OCI-LY1 (cell line): Measurements from ENCODE around the gene EYA3.

Experiments
- H2AFZ ChIP-seq: fragments of 200-600 bp; sonication (generic), shearing (Covaris generic); 2 replicates; pipeline ENCODE4 v1.6.0; 2014; ENCODE audit warnings: antibody characterized with exemption, mild to moderate bottlenecking, low read length
- H3F3A ChIP-seq: fragments of 200-600 bp; sonication (generic), shearing (Covaris generic); 2 replicates; pipeline ENCODE4 v1.6.0; 2014; ENCODE audit warnings: mild to moderate bottlenecking, antibody characterized with exemption, low read length, moderate library complexity; ENCODE audit not compliant: insufficient read depth
- H3K27ac ChIP-seq: fragments of 200-600 bp; sonication (generic); 2 replicates; pipeline ENCODE4 v1.5.1; 2014; ENCODE audit warnings: low read length, mixed run types, mild to moderate bottlenecking, low read depth; ENCODE audit not compliant: poor library complexity, severe bottlenecking
- H3K27me3 ChIP-seq: fragments of 200-600 bp; sonication (generic); 2 replicates; pipeline ENCODE4 v1.6.0; 2014; ENCODE audit warnings: antibody characterized with exemption, mild to moderate bottlenecking, low read length, moderate library complexity; ENCODE audit not compliant: insufficient read depth
- H3K36me3 ChIP-seq: fragments of 200-600 bp; sonication (generic); 2 replicates; pipeline ENCODE4 v1.6.1; 2014; ENCODE audit warnings: mild to moderate bottlenecking, antibody characterized with exemption, low read length, moderate library complexity, mixed read lengths; ENCODE audit not compliant: insufficient read depth
- H3K4me1 ChIP-seq: fragments of 200-600 bp; sonication (generic); 2 replicates; pipeline ENCODE4 v1.5.1; 2014; ENCODE audit warnings: mild to moderate bottlenecking, low read length, moderate library complexity; ENCODE audit not compliant: insufficient read depth, severe bottlenecking
- H3K4me2 ChIP-seq: fragments of 200-600 bp; sonication (generic), shearing (Covaris generic); 2 replicates; pipeline ENCODE4 v1.6.1; 2014; ENCODE audit warnings: low read length
- H3K4me3 ChIP-seq: fragments of 200-600 bp; sonication (generic); 2 replicates; pipeline ENCODE4 v1.5.1; 2014; ENCODE audit warnings: low read length, low read depth, mild to moderate bottlenecking, mixed read lengths; ENCODE audit not compliant: poor library complexity, severe bottlenecking
- H3K79me2 ChIP-seq: fragments of 200-600 bp; shearing (Covaris generic); 2 replicates; pipeline ENCODE4 v1.6.1; 2016; ENCODE audit warnings: mixed run types, low read length, mixed read lengths; ENCODE audit not compliant: insufficient read depth
- H3K9ac ChIP-seq: fragments of 200-600 bp; sonication (generic), shearing (Covaris generic); 2 replicates; pipeline ENCODE4 v1.6.1; 2014; ENCODE audit warnings: mild to moderate bottlenecking, low read length, mixed read lengths
- H3K9me2 ChIP-seq: fragments of 200-600 bp; sonication (generic), shearing (Covaris generic); 2 replicates; pipeline ENCODE4 v1.6.1; 2014; ENCODE audit warnings: low read depth, mild to moderate bottlenecking, low read length, mixed read lengths
- H3K9me3 ChIP-seq: fragments of 200-600 bp; shearing (Covaris generic); 2 replicates; pipeline ENCODE4 v1.6.1; 2014; ENCODE audit warnings: low read length, mixed read lengths
- H4K20me1 ChIP-seq: fragments of 200-600 bp; sonication (generic), shearing (Covaris generic); 2 replicates; pipeline ENCODE4 v1.6.0; 2016; ENCODE audit warnings: mild to moderate bottlenecking, low read length; ENCODE audit not compliant: insufficient read depth
- EZH2 ChIP-seq: fragments of 200-600 bp; sonication (generic), shearing (Covaris generic); IDR thresholded peaks from 2 replicates; pipeline ENCODE4 v1.8.0; 2017; ENCODE audit warnings: borderline replicate concordance, mixed run types, mild to moderate bottlenecking, antibody characterized with exemption, low read length, moderate library complexity, mixed read lengths
- TF ChIP-seq, protein P1 (sequence below): fragments of 200-600 bp; sonication (generic), shearing (Covaris generic); IDR thresholded peaks from 2 replicates; pipeline ENCODE4 v1.5.1; 2017; ENCODE audit warnings: mild to moderate bottlenecking, antibody characterized with exemption, low read length, moderate library complexity, mixed read lengths

The EYA3 gene

DNA sequence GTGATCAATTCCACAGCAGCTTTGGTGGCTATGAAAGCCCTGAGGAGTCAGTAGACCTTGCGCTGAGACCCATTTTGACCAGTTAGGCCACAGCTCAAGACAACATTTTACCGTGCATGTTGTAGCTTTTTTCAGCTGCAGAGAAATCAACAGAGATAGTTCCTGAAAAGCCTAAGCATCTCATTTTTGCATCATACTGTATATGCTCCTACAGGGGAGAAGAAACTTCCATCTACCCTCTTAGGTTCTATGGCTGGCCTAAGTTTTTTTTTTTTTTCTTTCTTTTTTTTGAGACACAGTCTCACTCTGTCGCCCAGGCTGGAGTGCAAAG is 24.8 kb upstream of the EYA3 start:
- H3K9me2 ChIP-seq: no peaks in the 10 kb centered on the region
- no peak overlapping the region for H2AFZ ChIP-seq

DNA sequence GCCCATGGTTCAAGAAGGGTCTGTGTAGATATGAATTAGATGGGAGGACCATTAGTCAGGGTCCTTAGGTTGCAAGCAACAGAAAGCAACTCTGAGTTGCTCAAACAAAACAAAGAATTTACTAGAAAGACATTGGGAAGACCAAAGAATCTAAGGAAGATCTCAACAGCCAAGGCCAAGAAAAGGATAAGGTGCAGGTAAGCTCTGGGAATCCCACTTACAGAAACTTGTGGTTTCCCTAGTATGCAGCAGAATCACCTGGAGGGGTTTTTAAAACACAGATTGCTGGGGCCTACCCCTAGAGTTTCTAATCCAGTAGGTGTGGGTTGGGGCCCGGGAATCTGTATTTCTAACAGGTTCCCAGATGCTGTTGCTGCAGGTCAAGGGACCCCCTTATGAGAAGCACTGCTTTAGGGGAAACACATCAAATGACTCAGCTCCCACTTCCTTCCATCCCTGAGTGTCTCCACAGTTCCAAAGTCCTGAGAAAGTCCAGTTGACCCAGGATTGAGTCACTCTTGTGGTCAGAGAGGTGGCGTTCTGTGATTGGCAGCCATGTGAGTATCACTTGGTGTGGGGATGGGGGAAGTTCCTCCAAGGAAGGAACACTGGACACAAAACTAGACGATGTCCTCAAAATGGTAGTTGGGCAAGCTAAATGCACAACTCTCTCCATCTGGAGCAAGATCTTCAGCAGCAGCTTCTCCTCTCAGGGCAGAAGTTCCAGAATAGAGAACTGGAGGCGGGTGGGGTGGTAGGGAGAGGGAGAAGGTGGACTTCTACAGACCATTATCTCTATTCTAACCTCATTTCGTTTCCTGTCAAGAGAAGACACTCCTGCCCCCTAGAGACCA is 24.2 kb upstream of the EYA3 start:
- no peak overlapping the region for H3K4me2 ChIP-seq

More for the DNA sequence above, 24.8 kb upstream of the EYA3 start:
- Histone ChIP-seq H3K4me3 (no peak overlapping the region), H3K79me2 (no peaks in the 10 kb centered on the region), H3K27ac (no peak overlapping the region), H3K9ac (no peak overlapping the region), H3K9me3 (no peaks in the 10 kb centered on the region), H3K4me1 (peaks cover 14% of the 10 kb centered on the region), H3K36me3 (no peaks in the 10 kb centered on the region), H3F3A (no peaks in the 10 kb centered on the region), H3K4me2 (no peak overlapping the region), H4K20me1 (no peaks in the 10 kb centered on the region), H3K27me3 (no peaks in the 10 kb centered on the region)
- TF ChIP-seq, protein P1, sequence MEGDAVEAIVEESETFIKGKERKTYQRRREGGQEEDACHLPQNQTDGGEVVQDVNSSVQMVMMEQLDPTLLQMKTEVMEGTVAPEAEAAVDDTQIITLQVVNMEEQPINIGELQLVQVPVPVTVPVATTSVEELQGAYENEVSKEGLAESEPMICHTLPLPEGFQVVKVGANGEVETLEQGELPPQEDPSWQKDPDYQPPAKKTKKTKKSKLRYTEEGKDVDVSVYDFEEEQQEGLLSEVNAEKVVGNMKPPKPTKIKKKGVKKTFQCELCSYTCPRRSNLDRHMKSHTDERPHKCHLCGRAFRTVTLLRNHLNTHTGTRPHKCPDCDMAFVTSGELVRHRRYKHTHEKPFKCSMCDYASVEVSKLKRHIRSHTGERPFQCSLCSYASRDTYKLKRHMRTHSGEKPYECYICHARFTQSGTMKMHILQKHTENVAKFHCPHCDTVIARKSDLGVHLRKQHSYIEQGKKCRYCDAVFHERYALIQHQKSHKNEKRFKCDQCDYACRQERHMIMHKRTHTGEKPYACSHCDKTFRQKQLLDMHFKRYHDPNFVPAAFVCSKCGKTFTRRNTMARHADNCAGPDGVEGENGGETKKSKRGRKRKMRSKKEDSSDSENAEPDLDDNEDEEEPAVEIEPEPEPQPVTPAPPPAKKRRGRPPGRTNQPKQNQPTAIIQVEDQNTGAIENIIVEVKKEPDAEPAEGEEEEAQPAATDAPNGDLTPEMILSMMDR: peak; percentile 45; the same call in 1 of the 2 replicates
- TF ChIP-seq EZH2: no peak

GRCh38 chr1:28111157-28111556 is 22.7 kb upstream of the EYA3 start:
- TF ChIP-seq, protein P1: no peak
- no peak for TF ChIP-seq EZH2
- no peak overlapping the region for H3K4me3 ChIP-seq
- peaks cover 14% of the 10 kb centered on the region for H3K4me1 ChIP-seq
- no peaks in the 10 kb centered on the region for H3F3A ChIP-seq
- H3K27ac ChIP-seq: no peak overlapping the region
- H3K9me2 ChIP-seq: no peaks in the 10 kb centered on the region
- H3K4me2 ChIP-seq: no peak overlapping the region
- no peaks in the 10 kb centered on the region for H3K36me3 ChIP-seq
- H3K27me3 ChIP-seq: no peaks in the 10 kb centered on the region
- no peaks in the 10 kb centered on the region for H3K79me2 ChIP-seq
- no peak overlapping the region for H2AFZ ChIP-seq
- no peaks in the 10 kb centered on the region for H3K9me3 ChIP-seq
- no peak overlapping the region for H3K9ac ChIP-seq
- no peaks in the 10 kb centered on the region for H4K20me1 ChIP-seq

More for the DNA sequence above, 24.2 kb upstream of the EYA3 start:
- Histone ChIP-seq H3K4me3 (no peak overlapping the region), H3F3A (no peaks in the 10 kb centered on the region), H3K36me3 (no peaks in the 10 kb centered on the region), H3K4me1 (peaks cover 14% of the 10 kb centered on the region), H2AFZ (no peak overlapping the region), H3K79me2 (no peaks in the 10 kb centered on the region), H3K9ac (no peak overlapping the region), H3K27me3 (no peaks in the 10 kb centered on the region), H4K20me1 (no peaks in the 10 kb centered on the region), H3K27ac (no peak overlapping the region), H3K9me3 (no peaks in the 10 kb centered on the region), H3K9me2 (no peaks in the 10 kb centered on the region)
- no peak for TF ChIP-seq EZH2
- TF ChIP-seq, protein P1: no peak; the same call in 1 of the 2 replicates
